ENCODE results near the gene MSRB1.

Gene MSRB1

DNA sequence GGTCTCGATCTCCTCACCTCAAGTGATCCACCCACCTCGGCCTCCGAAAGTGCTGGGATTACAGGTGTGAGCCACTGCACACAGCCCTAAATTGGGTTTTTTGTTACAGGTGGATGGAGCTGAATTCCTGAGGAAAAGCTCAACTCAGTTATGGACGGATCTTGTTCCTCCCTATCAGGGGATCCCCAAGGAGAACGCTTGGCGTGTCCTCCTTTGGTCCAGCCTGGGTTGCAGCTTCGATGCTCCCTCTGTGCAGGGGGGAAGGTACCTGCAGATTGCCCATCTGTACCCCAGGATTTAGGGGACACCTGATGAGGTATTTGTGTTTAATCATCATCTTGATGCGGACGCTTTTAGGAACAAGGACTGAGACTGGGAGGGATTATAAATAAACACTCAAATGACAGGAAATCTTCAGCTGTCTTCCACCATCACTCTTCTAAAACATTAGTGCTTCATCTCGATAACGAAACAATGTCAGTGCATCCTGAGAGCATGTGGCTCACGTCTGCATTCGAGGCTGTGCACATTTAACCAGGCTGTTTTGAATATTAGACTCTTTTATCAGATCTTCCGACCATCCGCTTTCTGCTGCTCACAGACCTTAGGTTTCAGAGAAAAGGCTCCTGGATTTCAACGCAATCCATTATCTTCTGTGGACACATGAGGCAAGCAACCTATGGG lies 52.8 kb downstream of the MSRB1 start:
- no peak overlapping the region for H3K27ac Mint-ChIP-seq
- H3K9me3 Mint-ChIP-seq: no peaks in the 10 kb centered on the region
- no peak for DNase-seq

More for the DNA sequence above, 52.8 kb downstream of the MSRB1 start:
- Mint-ChIP-seq H3K4me1 (ENCODE audit: low read depth in 2 of 2) (no peaks in the 10 kb centered on the region), H3K36me3 (ENCODE audit: insufficient read depth) (no peaks in the 10 kb centered on the region), H3K27me3 (peaks cover 20 to 64% of the 10 kb centered on the region in 2 donors), H3K4me3 (no peak overlapping the region)
- ATAC-seq (replicated peaks): no peak

Data from effector memory CD8-positive, alpha-beta T cell (primary cell).